ENCODE measurements around the gene CXCR6. TPM values are rescaled to one million over a fixed set of nuclear protein-coding genes. Genes with fewer than 3 reads are reported as not detected.

CXCR6 gene
- total RNA-seq = not detected in 2 replicates
- 0.02 TPM in 1 of 2 replicates, not detected in the other for polyA plus RNA-seq
- 0.05 and 0.15 TPM in 2 replicates for polyA plus RNA-seq (2012)
- polyA minus RNA-seq (ENCODE audit: low replicate concordance) = not detected in 2 replicates

DNA sequence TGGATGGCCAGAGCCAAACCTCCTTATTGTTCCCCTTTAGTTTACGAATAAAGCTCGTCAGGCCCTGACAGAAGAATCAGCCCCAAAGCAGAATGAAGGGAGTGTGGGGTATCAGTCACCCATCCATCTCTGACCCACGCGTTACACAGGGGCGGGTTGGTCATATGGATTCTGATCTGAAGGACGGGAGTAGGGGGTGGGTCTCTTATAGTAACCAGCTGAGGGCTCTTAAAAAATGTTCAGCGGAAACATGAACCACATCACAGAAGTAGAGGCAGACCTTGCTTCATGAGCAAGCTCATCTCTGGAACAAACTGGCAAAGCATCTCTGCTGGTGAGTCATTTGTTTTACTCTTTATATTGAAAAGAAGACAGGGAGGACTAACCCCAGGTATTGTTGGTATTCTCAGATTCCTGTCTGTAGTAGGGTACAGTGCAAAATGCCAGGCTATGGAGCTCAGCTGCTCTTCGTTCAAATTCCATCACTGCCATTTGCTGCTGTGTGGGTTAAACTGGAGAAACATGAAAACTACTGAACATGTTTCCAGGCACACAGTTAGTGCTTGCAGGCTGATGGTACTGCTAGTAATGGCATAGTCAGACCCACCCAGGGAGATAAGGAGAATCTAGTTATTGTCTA is at the start of gene CXCR6:
CXCR6 (plus strand) TSS at position 258 of the 640 bp plus-strand sequence. CDS start 3,018 bp downstream, outside the sequence.
- DNase-seq (ENCODE audit: low read depth in 2 of 2) = peak in 1 of 2 donors; percentile 24
- Histone ChIP-seq H3K27ac (ENCODE audit: insufficient read depth, low read length) (no peak within 1 kb of the TSS), H3K36me3 (ENCODE audit: control insufficient read depth, insufficient read depth, low read length) (peaks cover 4% of the 10 kb centered on the region), H4K20me1 (ENCODE audit: control insufficient read depth, extremely low read depth, insufficient read depth, low read length) (no peaks in the 10 kb centered on the region), H2AFZ (ENCODE audit: low read length) (no peak within 1 kb of the TSS), H3K27me3 (ENCODE audit: control insufficient read depth, insufficient read depth, low read length) (no peaks in the 10 kb centered on the region), H3K9me3 (ENCODE audit: control insufficient read depth, insufficient read depth, low read depth, low read length) (no peaks in the 10 kb centered on the region), H3K4me3 (replicated peaks in 1 of 4; ENCODE audit: control extremely low read depth in 1 of 4, insufficient read depth in 1 of 4, low read depth in 3 of 4, low read length in 4 of 4) (no peak within 1 kb of the TSS), H3K4me2 (ENCODE audit: extremely low read depth, insufficient read depth, low read length) (no peak within 1 kb of the TSS), H3K9ac (ENCODE audit: insufficient read depth, low read length) (no peak within 1 kb of the TSS), H3K79me2 (ENCODE audit: control insufficient read depth, insufficient read depth, low read length) (no peaks in the 10 kb centered on the region), H3K4me1 (ENCODE audit: control insufficient read depth, extremely low read depth, insufficient read depth, low read length) (peaks cover 6% of the 10 kb centered on the region)
- TF ChIP-seq, protein P1, sequence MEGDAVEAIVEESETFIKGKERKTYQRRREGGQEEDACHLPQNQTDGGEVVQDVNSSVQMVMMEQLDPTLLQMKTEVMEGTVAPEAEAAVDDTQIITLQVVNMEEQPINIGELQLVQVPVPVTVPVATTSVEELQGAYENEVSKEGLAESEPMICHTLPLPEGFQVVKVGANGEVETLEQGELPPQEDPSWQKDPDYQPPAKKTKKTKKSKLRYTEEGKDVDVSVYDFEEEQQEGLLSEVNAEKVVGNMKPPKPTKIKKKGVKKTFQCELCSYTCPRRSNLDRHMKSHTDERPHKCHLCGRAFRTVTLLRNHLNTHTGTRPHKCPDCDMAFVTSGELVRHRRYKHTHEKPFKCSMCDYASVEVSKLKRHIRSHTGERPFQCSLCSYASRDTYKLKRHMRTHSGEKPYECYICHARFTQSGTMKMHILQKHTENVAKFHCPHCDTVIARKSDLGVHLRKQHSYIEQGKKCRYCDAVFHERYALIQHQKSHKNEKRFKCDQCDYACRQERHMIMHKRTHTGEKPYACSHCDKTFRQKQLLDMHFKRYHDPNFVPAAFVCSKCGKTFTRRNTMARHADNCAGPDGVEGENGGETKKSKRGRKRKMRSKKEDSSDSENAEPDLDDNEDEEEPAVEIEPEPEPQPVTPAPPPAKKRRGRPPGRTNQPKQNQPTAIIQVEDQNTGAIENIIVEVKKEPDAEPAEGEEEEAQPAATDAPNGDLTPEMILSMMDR (conservative IDR thresholded peaks at IDR 0.05 in 1 of 2, IDR thresholded peaks at IDR 0.05 in 1 of 2; ENCODE audit: low read depth in 1 of 2, low read length in 2 of 2) = no peak
- TF ChIP-seq EZH2 (IDR thresholded peaks at IDR 0.05; ENCODE audit: low read length, missing control alignments) = no peak

DNA sequence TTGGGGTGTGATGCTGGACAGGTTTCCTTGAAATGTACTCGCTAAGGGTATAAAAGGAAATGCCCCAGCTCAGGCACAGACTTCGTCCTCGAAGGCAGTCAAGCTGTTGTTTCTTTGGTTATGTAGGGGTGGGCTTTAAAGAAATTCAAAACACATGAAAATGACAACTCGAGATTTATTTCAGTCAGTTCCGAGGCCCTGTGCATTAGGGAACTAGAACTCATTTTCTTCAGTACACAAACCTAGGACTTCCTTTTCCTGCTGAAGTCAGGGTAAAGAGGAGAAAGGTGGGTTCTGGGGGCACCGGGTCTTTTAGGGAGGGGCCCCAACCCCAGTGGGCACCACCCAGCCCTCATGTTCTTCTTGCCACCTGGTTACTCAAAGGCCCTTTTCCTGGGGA is 49.2 kb upstream of the CXCR6 start:
- H2AFZ ChIP-seq (ENCODE audit: low read length) = no peak overlapping the region
- H3K4me2 ChIP-seq (ENCODE audit: extremely low read depth, insufficient read depth, low read length) = no peak overlapping the region
- H3K36me3 ChIP-seq (ENCODE audit: control insufficient read depth, insufficient read depth, low read length) = no peaks in the 10 kb centered on the region
- peaks cover 3% of the 10 kb centered on the region for H3K27me3 ChIP-seq (ENCODE audit: control insufficient read depth, insufficient read depth, low read length)
- H3K4me3 ChIP-seq (replicated peaks in 1 of 4; ENCODE audit: control extremely low read depth in 1 of 4, insufficient read depth in 1 of 4, low read depth in 3 of 4, low read length in 4 of 4) = no peak overlapping the region
- H3K79me2 ChIP-seq (ENCODE audit: control insufficient read depth, insufficient read depth, low read length) = no peaks in the 10 kb centered on the region
- no peak overlapping the region for H3K27ac ChIP-seq (ENCODE audit: insufficient read depth, low read length)
- no peak for DNase-seq (ENCODE audit: low read depth in 2 of 2)
- TF ChIP-seq, protein P1 (conservative IDR thresholded peaks at IDR 0.05 in 1 of 2, IDR thresholded peaks at IDR 0.05 in 1 of 2; ENCODE audit: low read depth in 1 of 2, low read length in 2 of 2) = no peak
- no peak for TF ChIP-seq EZH2 (IDR thresholded peaks at IDR 0.05; ENCODE audit: low read length, missing control alignments)
- H3K4me1 ChIP-seq (ENCODE audit: control insufficient read depth, extremely low read depth, insufficient read depth, low read length) = peaks cover 4% of the 10 kb centered on the region
- H4K20me1 ChIP-seq (ENCODE audit: control insufficient read depth, extremely low read depth, insufficient read depth, low read length) = no peaks in the 10 kb centered on the region
- no peak overlapping the region for H3K9ac ChIP-seq (ENCODE audit: insufficient read depth, low read length)
- no peaks in the 10 kb centered on the region for H3K9me3 ChIP-seq (ENCODE audit: control insufficient read depth, insufficient read depth, low read depth, low read length)

DNA sequence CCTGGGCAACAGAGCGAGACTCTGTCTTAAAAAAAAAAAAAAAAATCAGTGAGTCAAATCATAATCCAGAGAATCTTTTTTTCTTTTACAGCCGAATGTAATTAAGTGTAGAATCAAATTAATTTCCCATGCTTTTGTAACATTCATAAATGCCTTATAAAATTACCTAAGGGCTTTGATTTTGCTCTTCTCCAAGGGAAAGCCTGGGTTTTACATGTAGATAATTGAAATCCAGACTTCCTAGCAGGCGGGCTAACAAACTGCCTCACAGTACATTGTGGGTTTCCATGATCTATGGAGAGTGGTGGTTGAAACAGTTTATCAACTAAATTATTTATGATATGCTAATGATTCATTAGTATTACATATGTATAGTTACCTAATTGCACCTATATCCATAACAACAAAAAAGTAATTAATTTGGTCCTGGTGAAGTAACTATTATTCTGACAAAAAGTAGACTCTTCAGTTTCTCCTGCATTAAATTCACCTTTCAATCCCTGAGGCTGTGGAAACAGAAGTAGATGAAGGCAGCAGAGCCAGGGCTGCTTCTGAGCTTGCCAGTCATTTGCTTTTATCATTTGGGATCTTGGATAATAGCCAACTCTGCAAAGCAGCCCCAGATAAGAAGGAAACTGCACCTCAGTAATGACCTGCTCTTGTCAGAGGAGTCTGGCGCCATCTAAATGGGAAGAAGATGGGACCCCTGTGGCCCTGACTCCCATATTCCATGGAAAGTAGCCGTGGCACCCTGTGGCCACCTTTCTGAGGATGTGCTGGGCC is 47.4 kb upstream of the CXCR6 start:
- Histone ChIP-seq H3K36me3 (ENCODE audit: control insufficient read depth, insufficient read depth, low read length) (no peaks in the 10 kb centered on the region), H3K79me2 (ENCODE audit: control insufficient read depth, insufficient read depth, low read length) (no peaks in the 10 kb centered on the region), H3K27me3 (ENCODE audit: control insufficient read depth, insufficient read depth, low read length) (peaks cover 4% of the 10 kb centered on the region), H3K4me1 (ENCODE audit: control insufficient read depth, extremely low read depth, insufficient read depth, low read length) (peaks cover 4% of the 10 kb centered on the region), H3K9me3 (ENCODE audit: control insufficient read depth, insufficient read depth, low read depth, low read length) (no peaks in the 10 kb centered on the region), H4K20me1 (ENCODE audit: control insufficient read depth, extremely low read depth, insufficient read depth, low read length) (no peaks in the 10 kb centered on the region), H3K9ac (ENCODE audit: insufficient read depth, low read length) (no peak overlapping the region), H2AFZ (ENCODE audit: low read length) (no peak overlapping the region), H3K27ac (ENCODE audit: insufficient read depth, low read length) (no peak overlapping the region), H3K4me3 (replicated peaks in 1 of 4; ENCODE audit: control extremely low read depth in 1 of 4, insufficient read depth in 1 of 4, low read depth in 3 of 4, low read length in 4 of 4) (no peak overlapping the region), H3K4me2 (ENCODE audit: extremely low read depth, insufficient read depth, low read length) (no peak overlapping the region)
- DNase-seq (ENCODE audit: low read depth in 2 of 2) = no peak
- TF ChIP-seq EZH2 (IDR thresholded peaks at IDR 0.05; ENCODE audit: low read length, missing control alignments) = no peak
- TF ChIP-seq, protein P1 (conservative IDR thresholded peaks at IDR 0.05 in 1 of 2, IDR thresholded peaks at IDR 0.05 in 1 of 2; ENCODE audit: low read depth in 1 of 2, low read length in 2 of 2) = no peak
